GM12892 (cell line): ENCODE results near the gene PSMB2.
"Not testable (repeated sequence)": the region's sequence is repeated elsewhere in the genome, so short reads cannot be mapped to it uniquely, and the experiment has no call there.

Source experiments
- POLR2A ChIP-seq: IDR thresholded peaks from 2 replicates; pipeline ENCODE4 v1.6.1; 2011; ENCODE audit warnings: low read depth, low read length, control low read depth
- POLR2AphosphoS5 ChIP-seq: IDR thresholded peaks from 2 replicates; pipeline ENCODE4 v1.6.1; 2011; ENCODE audit warnings: low read depth, low read length, control low read depth
- TAF1 ChIP-seq: IDR thresholded peaks from 2 replicates; pipeline ENCODE4 v1.6.1; 2011; ENCODE audit warnings: low read depth, mild to moderate bottlenecking, control low read depth, low read length, borderline replicate concordance

DNA sequence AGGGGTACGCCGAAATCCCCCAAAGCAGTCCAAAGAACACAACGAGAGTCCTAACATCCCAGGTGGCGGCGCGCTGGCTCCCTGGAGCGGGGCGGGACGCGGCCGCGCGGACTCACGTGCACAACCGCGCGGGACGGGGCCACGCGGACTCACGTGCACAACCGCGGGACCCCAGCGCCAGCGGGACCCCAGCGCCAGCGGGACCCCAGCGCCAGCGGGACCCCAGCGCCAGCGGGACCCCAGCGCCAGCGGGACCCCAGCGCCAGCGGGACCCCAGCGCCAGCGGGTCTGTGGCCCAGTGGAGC is 64.6 kb downstream of the PSMB2 start:
- TF ChIP-seq POLR2AphosphoS5, POLR2A, TAF1: not testable (repeated sequence)
